Transverse colon (tissue), 4 donors: ENCODE results near the gene TGFBR3L. TPM values are rescaled to one million over a fixed set of nuclear protein-coding genes. Genes with fewer than 3 reads are reported as not detected.
"Not testable (repeated sequence)": the region's sequence is repeated elsewhere in the genome, so short reads cannot be mapped to it uniquely, and the experiment has no call there.

ENCODE experiments used
- DNase-seq: peaks from one replicate; pipeline ENCODE4 v3.0.0-alpha.2; 2019
- H3K27ac ChIP-seq, 4 donors: fragments of 200-600 bp; sonication (generic); 2 replicates each; pipeline ENCODE4 v1.5.1; 2016 to 2018; ENCODE audit warnings: inconsistent platforms in 4 of 4
- H3K27me3 ChIP-seq: fragments of 200-600 bp; sonication (generic); 2 replicates; pipeline ENCODE4 v1.5.1; 2017; ENCODE audit warnings: inconsistent platforms
- H3K36me3 ChIP-seq, 4 donors: fragments of 200-600 bp; sonication (generic); 2 replicates each; pipeline ENCODE4 v1.5.1; 2017 to 2019; ENCODE audit warnings: inconsistent platforms in 4 of 4
- H3K4me1 ChIP-seq, 4 donors: fragments of 200-600 bp; sonication (generic); 2 replicates each; pipeline ENCODE4 v1.5.1; 2017 to 2020; ENCODE audit warnings: inconsistent platforms in 4 of 4
- H3K4me3 ChIP-seq, 4 donors: fragments of 200-600 bp; sonication (generic); 1 replicate in 1 of 4; 2 replicates in 3 of 4; pipeline versions ENCODE4 v1.5.1 to v1.6.1; 2017 to 2019; ENCODE audit warnings: inconsistent platforms in 4 of 4
- H3K9me3 ChIP-seq, 2 donors: fragments of 200-600 bp; sonication (generic); 2 replicates each; pipeline ENCODE4 v1.5.1; 2017 to 2019; ENCODE audit warnings: inconsistent platforms in 2 of 2
- EP300 ChIP-seq: sonication (generic); formaldehyde crosslinking; IDR thresholded peaks from one replicate; pipeline ENCODE4 v1.6.1; 2017; ENCODE audit warnings: antibody characterized with exemption, low read depth
- POLR2A ChIP-seq: fragments of 450-650 bp; IDR thresholded peaks from one replicate; pipeline ENCODE4 v1.6.1; 2016; ENCODE audit warnings: antibody characterized with exemption, mild to moderate bottlenecking, moderate library complexity
- POLR2AphosphoS5 ChIP-seq, 3 donors: sonication (generic); formaldehyde crosslinking; IDR thresholded peaks; one replicate each; pipeline ENCODE4 v1.6.1; 2016; ENCODE audit warnings: antibody characterized with exemption in 3 of 3
- WGBS, 2 donors: methylation state at CpG; one replicate each; pipeline ENCODE4 v1.1.5; 2018; ENCODE audit warnings: low coverage in 1 of 2; 5-methylcytosine and 5-hydroxymethylcytosine counted together
- in situ Hi-C, 4 donors: fragments of 200-750 bp; cut with MboI; loops; one replicate each; pipeline versions ENCODE4 v1.15.0 to v1.15.1; 2017; ENCODE audit warnings: low sequenced_read_pairs in 3 of 4, low pct_ligation_motif_present in 1 of 4, low pct_unique_long_range_greater_than_20kb in 1 of 4
- intact Hi-C: fragments of 100-400 bp; cut with DNase I; formaldehyde crosslinking; loops from one replicate; pipeline ENCODE4 v1.15.1; 2023; ENCODE audit warnings: low total_unique reads
- total RNA-seq, 4 donors: library from RNA; depleted of rRNA; stranded (reverse); fragments of >200 nt; gene quantifications; one replicate each; pipeline ENCODE4 v1.1.0, GENCODE V29; 2016
- TF ChIP-seq, protein P1 (sequence below), 5 experiments: fragments of 200-600 bp in 3 of 5; fragments of 450-650 bp in 2 of 5; sonication (generic) in 3 of 5; IDR thresholded peaks; 1 replicate in 2 of 5; 2 replicates in 3 of 5; pipeline ENCODE4 v1.5.1; 2016 to 2017; ENCODE audit warnings: antibody characterized with exemption in 5 of 5, inconsistent platforms in 3 of 5, mild to moderate bottlenecking in 2 of 5, moderate library complexity in 1 of 5

TGFBR3L gene
- total RNA-seq, 4 donors from 2014 or later, result 1.4 TPM; not detected in 3

DNA sequence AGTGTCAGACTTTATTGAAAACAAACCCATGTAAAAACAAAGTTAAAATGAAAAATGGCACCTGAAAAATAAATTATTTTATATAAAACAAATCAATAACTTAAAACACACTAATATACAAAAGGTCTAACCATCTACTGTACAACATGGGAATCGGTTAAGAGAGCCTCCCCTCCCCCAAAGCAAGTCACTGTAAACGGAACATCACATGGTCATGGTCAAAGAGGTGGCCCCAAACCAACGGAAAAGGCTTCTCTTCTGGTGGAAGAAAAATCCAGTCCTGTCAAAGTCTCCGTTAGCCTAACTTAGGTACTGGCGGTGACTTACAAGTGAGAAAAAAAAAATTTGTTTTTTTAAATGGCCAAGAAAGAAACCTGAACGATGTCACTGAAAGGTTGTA lies 44.6 kb downstream of the TGFBR3L start:
- Histone ChIP-seq H3K36me3 (peaks cover 0 to 35% (median 5%) of the 10 kb centered on the region in 4 donors), H3K9me3 (no peaks in the 10 kb centered on the region), H3K4me3 (no peak overlapping the region), H3K27ac (no peak overlapping the region), H3K27me3 (no peaks in the 10 kb centered on the region), H3K4me1 (no peaks in the 10 kb centered on the region)
- DNase-seq, result no peak
- in situ Hi-C loops (loop anchor here in 1 of 4 donors (25.0 kb wide), 1 partner anchor 278 kb away; no protein-coding TSS in a partner anchor), intact Hi-C loops (loop anchor here (10.0 kb wide), 1 partner anchor 296 kb away; no protein-coding TSS in a partner anchor)
- TF ChIP-seq EP300 (no peak), POLR2AphosphoS5 (IDR thresholded peaks at IDR 0.05) (no peak), POLR2A (no peak)
- TF ChIP-seq, protein P1, sequence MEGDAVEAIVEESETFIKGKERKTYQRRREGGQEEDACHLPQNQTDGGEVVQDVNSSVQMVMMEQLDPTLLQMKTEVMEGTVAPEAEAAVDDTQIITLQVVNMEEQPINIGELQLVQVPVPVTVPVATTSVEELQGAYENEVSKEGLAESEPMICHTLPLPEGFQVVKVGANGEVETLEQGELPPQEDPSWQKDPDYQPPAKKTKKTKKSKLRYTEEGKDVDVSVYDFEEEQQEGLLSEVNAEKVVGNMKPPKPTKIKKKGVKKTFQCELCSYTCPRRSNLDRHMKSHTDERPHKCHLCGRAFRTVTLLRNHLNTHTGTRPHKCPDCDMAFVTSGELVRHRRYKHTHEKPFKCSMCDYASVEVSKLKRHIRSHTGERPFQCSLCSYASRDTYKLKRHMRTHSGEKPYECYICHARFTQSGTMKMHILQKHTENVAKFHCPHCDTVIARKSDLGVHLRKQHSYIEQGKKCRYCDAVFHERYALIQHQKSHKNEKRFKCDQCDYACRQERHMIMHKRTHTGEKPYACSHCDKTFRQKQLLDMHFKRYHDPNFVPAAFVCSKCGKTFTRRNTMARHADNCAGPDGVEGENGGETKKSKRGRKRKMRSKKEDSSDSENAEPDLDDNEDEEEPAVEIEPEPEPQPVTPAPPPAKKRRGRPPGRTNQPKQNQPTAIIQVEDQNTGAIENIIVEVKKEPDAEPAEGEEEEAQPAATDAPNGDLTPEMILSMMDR (IDR thresholded peaks at IDR 0.05), result no peak
- 69% methylated on average over 6 of the region's 6 CpGs for WGBS, 2 donors

DNA sequence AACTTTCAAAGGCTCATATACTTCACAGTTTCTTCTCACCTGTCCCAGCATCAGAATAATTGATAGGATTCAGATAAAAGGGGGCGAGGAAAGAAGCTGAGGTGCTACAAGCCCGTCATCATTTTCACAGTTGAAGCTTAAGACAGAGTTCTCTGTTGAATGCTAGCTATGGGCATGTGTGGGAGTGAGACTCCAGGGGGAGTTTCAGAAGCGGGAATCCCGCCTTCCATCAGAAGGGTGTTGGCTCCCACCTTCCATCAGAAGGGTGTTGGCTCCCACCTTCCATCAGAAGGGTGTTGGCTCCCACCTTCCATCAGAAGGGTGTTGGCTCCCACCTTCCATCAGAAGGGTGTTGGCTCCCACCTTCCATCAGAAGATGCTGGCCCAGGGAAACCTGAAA lies 46.5 kb downstream of the TGFBR3L start:
- H3K27ac ChIP-seq, H3K27me3 ChIP-seq, intact Hi-C loops, H3K9me3 ChIP-seq, H3K4me1 ChIP-seq, DNase-seq, H3K4me3 ChIP-seq: not testable (repeated sequence)
- in situ Hi-C loops, result loop anchor here in 1 of 4 donors (25.0 kb wide), 1 partner anchor 276 kb away; no protein-coding TSS in a partner anchor
- WGBS, 2 donors, result 89% methylated on average over 4 of the region's 4 CpGs; no CpG with 5 or more reads in 1 of the 2 donors
- H3K36me3 ChIP-seq, result peaks cover 0 to 44% (median 5%) of the 10 kb centered on the region in 4 donors

DNA sequence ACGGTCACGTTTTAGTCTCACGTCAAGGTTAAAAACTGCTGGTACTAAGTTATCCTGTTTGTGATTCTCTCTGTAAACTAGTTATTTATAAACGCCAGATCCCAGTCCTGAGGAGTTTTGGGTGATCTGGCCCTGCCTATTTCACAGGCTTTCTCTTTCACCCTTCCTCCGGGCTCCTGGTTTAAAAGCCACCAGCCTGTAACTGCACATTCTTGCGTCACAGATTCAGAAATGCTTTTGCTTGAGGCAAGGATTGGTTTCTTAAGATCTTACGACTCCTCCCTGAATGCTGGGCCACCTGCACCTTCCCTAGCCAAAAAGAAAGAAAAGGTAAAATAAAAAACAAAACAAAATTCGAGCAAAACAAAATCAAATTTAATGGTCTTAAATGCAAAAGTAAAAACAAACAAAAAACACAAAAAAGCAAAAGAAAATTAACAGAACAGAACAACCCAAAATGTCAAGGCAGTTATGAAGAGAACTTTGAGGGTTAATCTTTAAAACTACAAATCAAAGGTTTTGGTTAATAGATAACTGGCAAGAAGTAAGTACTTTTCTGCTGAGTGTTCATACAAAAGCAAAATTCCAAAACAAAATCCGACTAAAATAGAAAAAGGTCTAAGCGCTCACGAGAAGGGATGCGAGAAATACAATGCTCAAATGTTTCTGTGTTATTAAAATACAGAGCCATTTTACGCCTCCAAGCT lies 47.4 kb downstream of the TGFBR3L start:
- DNase-seq, result no peak
- 84% methylated on average over 13 of the region's 13 CpGs for whole genome bisulfite sequencing, 2 donors
- H3K36me3 ChIP-seq, result peaks cover 0 to 52% (median 8%) of the 10 kb centered on the region in 4 donors
- H3K4me1 ChIP-seq, result no peaks in the 10 kb centered on the region
- H3K4me3 ChIP-seq, result no peak overlapping the region
- in situ Hi-C loops, result loop anchor here in 1 of 4 donors (25.0 kb wide), 1 partner anchor 275 kb away; no protein-coding TSS in a partner anchor
- H3K27ac ChIP-seq, result no peak overlapping the region
- TF ChIP-seq POLR2AphosphoS5 (IDR thresholded peaks at IDR 0.05) (no peak), EP300 (no peak), POLR2A (no peak)
- TF ChIP-seq, protein P1 (IDR thresholded peaks at IDR 0.05), result no peak
- intact Hi-C loops, result no loop called here
- no peaks in the 10 kb centered on the region for H3K9me3 ChIP-seq
- H3K27me3 ChIP-seq, result no peaks in the 10 kb centered on the region

DNA sequence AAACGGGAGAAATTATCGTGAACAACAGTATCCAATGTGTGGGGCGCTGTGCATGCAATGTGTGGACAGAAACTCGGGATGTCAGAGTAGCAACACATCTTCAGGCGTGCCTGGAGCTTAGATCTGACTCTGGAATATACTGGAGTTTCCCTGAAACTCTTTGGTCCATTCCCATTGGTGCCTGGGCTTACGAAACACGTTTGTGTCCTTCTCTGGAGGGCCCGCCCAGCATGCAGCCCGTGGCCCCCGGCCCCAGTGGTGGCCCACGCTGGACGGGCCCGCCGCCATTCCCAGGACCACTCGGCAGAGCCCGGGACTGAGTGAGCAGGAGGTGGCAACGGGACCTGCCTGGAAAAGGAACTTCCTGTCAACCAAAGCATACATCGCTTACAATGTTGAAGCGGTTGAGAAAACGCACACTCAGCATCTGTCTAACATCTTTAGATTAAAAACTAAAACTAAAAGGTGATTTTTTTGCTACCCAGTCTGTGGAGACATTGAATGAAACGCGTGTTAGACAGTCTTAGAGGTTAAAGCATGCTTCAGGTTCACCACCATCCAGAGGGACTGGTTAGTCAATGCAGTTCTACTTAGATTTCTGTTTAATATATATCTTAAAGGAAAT lies 48.1 kb downstream of the TGFBR3L start:
- Histone ChIP-seq H3K36me3 (peaks cover 0 to 59% (median 9%) of the 10 kb centered on the region in 4 donors), H3K9me3 (no peaks in the 10 kb centered on the region), H3K27me3 (no peaks in the 10 kb centered on the region), H3K27ac (no peak overlapping the region), H3K4me3 (no peak overlapping the region), H3K4me1 (no peaks in the 10 kb centered on the region)
- DNase-seq, result no peak
- intact Hi-C loops (no loop called here), in situ Hi-C loops (loop anchor here in 1 of 4 donors (25.0 kb wide), 1 partner anchor 275 kb away; no protein-coding TSS in a partner anchor)
- TF ChIP-seq, protein P1 (IDR thresholded peaks at IDR 0.05), result no peak
- TF ChIP-seq POLR2A (no peak), POLR2AphosphoS5 (IDR thresholded peaks at IDR 0.05) (no peak), EP300 (no peak)
- 89 to 90% methylated on average over 10 to 22 of the region's 22 CpGs for WGBS, 2 donors
